KOPT-K1 (cell line): ENCODE data around the gene GFOD2.

Experiments used
- H3K27ac ChIP-seq: fragments of 200-600 bp; sonication (generic); 2 replicates; pipeline ENCODE4 v1.5.1; 2016; ENCODE audit warnings: antibody characterized with exemption, mild to moderate bottlenecking, low read depth, low read length; ENCODE audit not compliant: poor library complexity, severe bottlenecking
- H3K36me3 ChIP-seq: fragments of 200-600 bp; sonication (generic); 2 replicates; pipeline ENCODE4 v1.5.1; 2017; ENCODE audit warnings: antibody characterized with exemption, mild to moderate bottlenecking, low read length, moderate library complexity; ENCODE audit not compliant: insufficient read depth
- H3K9me3 ChIP-seq: fragments of 200-600 bp; sonication (generic); 2 replicates; pipeline ENCODE4 v1.5.1; 2017; ENCODE audit warnings: antibody characterized with exemption, low read length, mild to moderate bottlenecking; ENCODE audit not compliant: insufficient read depth, poor library complexity, severe bottlenecking

Gene GFOD2

GRCh38 chr16:67645397-67646121 is 73.6 kb downstream of the GFOD2 start:
- peaks cover 53% of the 10 kb centered on the region for H3K36me3 ChIP-seq
- H3K27ac ChIP-seq, result peak overlapping the region; percentile 100
- H3K9me3 ChIP-seq, result no peaks in the 10 kb centered on the region

- peak overlapping the region; percentile 100 for H3K27ac ChIP-seq
- peaks cover 53% of the 10 kb centered on the region for H3K36me3 ChIP-seq
- no peaks in the 10 kb centered on the region for H3K9me3 ChIP-seq
These were observed 75.1 kb downstream of the GFOD2 start for GRCh38 chr16:67644038-67644437.

GRCh38 chr16:67641779-67642708 is 77.1 kb downstream of the GFOD2 start:
- peaks cover 55% of the 10 kb centered on the region for H3K36me3 ChIP-seq
- no peak overlapping the region for H3K27ac ChIP-seq
- H3K9me3 ChIP-seq, result no peaks in the 10 kb centered on the region

- no peaks in the 10 kb centered on the region for H3K9me3 ChIP-seq
- no peak overlapping the region for H3K27ac ChIP-seq
- H3K36me3 ChIP-seq, result peaks cover 87% of the 10 kb centered on the region
These were observed 81.5 kb downstream of the GFOD2 start for GRCh38 chr16:67637625-67638024.

- H3K36me3 ChIP-seq, result peaks cover 96% of the 10 kb centered on the region
- no peaks in the 10 kb centered on the region for H3K9me3 ChIP-seq
- no peak overlapping the region for H3K27ac ChIP-seq
These were observed 82.4 kb downstream of the GFOD2 start for GRCh38 chr16:67636713-67637112.

GRCh38 chr16:67632415-67633172 is 86.5 kb downstream of the GFOD2 start:
- H3K27ac ChIP-seq, result no peak overlapping the region
- peaks cover 100% of the 10 kb centered on the region for H3K36me3 ChIP-seq
- H3K9me3 ChIP-seq, result no peaks in the 10 kb centered on the region

- Histone ChIP-seq H3K27ac (no peak overlapping the region), H3K9me3 (no peaks in the 10 kb centered on the region), H3K36me3 (peaks cover 100% of the 10 kb centered on the region)
These were observed 90.9 kb downstream of the GFOD2 start for GRCh38 chr16:67628216-67628615.
